ENCODE measurements around the gene ZBTB3. TPM values are rescaled to one million over a fixed set of nuclear protein-coding genes. Genes with fewer than 3 reads are reported as not detected.
A peak's percentile ranks its signal among the peaks of the same experiment; 100 is the strongest.

Gene ZBTB3
- total and polyA plus RNA-seq, 9 of the 15 experiments (the other 6 are each of a cell fraction or from before 2014, with no cell fraction given) = 1.9 to 10.0 (median 4.9) TPM

- TF ChIP-seq PPARD (CRISPR knock-in tag; IDR thresholded peaks at IDR 0.05) (no peak), NR2C1 (IDR thresholded peaks at IDR 0.05) (no peak), NR2C1 (tag; IDR thresholded peaks at IDR 0.05) (no peak), HNRNPH1 (optimal IDR thresholded peaks at IDR 0.05; ENCODE audit: low read depth, low read length) (no peak), FOXA3 (CRISPR knock-in tag; conservative IDR thresholded peaks at IDR 0.05 in 1 of 2, IDR thresholded peaks at IDR 0.05 in 1 of 2) (peak in 1 of 2 experiments; percentile 49; a peak in 1 of 4 replicates), ZFP30 (CRISPR knock-in tag; IDR thresholded peaks at IDR 0.05; ENCODE audit: borderline replicate concordance) (no peak), HDGF (IDR thresholded peaks at IDR 0.05) (no peak), ZSCAN32 (CRISPR knock-in tag; IDR thresholded peaks at IDR 0.05) (no peak), ZNF707 (CRISPR knock-in tag; conservative IDR thresholded peaks at IDR 0.05) (no peak), E2F6 (IDR thresholded peaks at IDR 0.05; ENCODE audit: borderline replicate concordance in 1 of 2, extremely low read depth in 1 of 2, insufficient read depth in 1 of 2, insufficient read length in 1 of 2, low read depth in 1 of 2, low read length in 1 of 2, poor library complexity in 1 of 2, severe bottlenecking in 1 of 2) (no peak), MAFG (tag; conservative IDR thresholded peaks at IDR 0.05) (no peak), ETV1 (tag; conservative IDR thresholded peaks at IDR 0.05; ENCODE audit: low read depth) (peak; percentile 90), PRPF4 (IDR thresholded peaks at IDR 0.05; ENCODE audit: insufficient read depth, low read depth, low read length, poor library complexity, severe bottlenecking) (no peak), DDX20 (tag; IDR thresholded peaks at IDR 0.05; ENCODE audit: low read depth) (no peak), ZFP36 (IDR thresholded peaks at IDR 0.05; ENCODE audit: low read depth, low read length, partially characterized antibody) (no peak), ZFX (CRISPR knock-in tag; IDR thresholded peaks at IDR 0.05) (peak; percentile 83), ZNF318 (IDR thresholded peaks at IDR 0.05; ENCODE audit: borderline replicate concordance in 1 of 2, low read depth in 1 of 2) (no peak)
Measured at GRCh38 chr11:62791501-62792201, 37.7 kb upstream of the ZBTB3 start, which contains the start of gene TMEM223 (continued).

All from K562 (cell line).